Activated naive CD8-positive, alpha-beta T cell treated with anti-CD3 and anti-CD28 coated beads for 36 hours (primary cell): Measurements from ENCODE around the gene COX10. TPM values are rescaled to one million over a fixed set of nuclear protein-coding genes. Genes with fewer than 3 reads are reported as not detected.
"Not testable (repeated sequence)": the region's sequence is repeated elsewhere in the genome, so short reads cannot be mapped to it uniquely, and the experiment has no call there.

Experiments used
- DNase-seq: peaks from one replicate; pipeline ENCODE4 v3.0.0; 2021
- H3K27ac Mint-ChIP-seq: one replicate; pipeline ENCODE4 v1.8.0; 2022; ENCODE audit warnings: mild to moderate bottlenecking, moderate library complexity, mixed read lengths
- H3K27me3 Mint-ChIP-seq: one replicate; pipeline ENCODE4 v1.8.0; 2022; ENCODE audit warnings: mild to moderate bottlenecking, mixed read lengths
- H3K36me3 Mint-ChIP-seq: one replicate; pipeline ENCODE4 v1.8.0; 2021; ENCODE audit warnings: mild to moderate bottlenecking, mixed read lengths
- H3K4me1 Mint-ChIP-seq: one replicate; pipeline ENCODE4 v1.8.0; 2021; ENCODE audit warnings: mixed read lengths
- H3K4me3 Mint-ChIP-seq: one replicate; pipeline ENCODE4 v1.8.0; 2022; ENCODE audit warnings: mild to moderate bottlenecking, moderate library complexity, mixed read lengths
- H3K9me3 Mint-ChIP-seq: one replicate; pipeline ENCODE4 v1.8.0; 2022; ENCODE audit warnings: mixed read lengths
- total RNA-seq, 2 experiments: library from RNA; stranded (reverse); gene quantifications; one replicate each; pipeline ENCODE4 v1.2.3, GENCODE V29; 2021

Gene COX10
- 10 to 100 TPM; 29.6 to 29.7 TPM for total RNA-seq

DNA sequence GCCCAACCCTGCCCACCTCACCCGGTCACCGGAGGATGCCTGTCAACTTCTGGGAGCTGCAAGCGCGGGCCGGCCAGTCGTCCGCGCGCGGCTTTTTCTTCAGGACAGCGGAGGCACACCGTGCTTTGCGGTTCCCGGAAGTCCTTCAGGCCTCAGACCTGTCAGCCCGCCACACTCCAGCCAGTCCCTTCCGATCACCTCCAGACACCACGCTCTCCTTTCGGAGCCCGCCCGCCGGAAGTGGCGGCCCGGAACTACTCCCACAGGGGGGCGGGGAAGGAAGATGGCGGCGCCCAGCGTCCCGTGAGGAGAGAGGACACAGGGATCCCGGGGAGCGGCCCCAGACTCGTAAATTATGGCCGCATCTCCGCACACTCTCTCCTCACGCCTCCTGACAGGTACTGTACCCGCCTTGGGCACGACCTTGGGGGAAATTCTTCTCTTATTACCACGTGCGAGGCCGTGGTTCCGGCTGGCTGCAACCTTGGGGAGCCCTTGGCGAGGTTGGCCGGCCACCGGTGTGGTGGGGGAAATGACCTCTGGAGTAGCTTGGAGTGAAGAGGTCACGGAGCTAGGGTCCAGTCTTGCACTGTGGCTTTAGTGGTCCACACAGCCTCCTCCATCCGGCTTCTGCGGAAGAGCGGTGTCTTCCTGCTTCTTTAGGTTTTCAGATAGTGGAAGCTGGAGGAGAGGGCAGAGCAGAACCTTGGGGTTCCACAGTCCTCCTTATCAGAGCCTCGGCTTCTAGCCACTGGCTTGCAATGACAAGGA, at the start of gene COX10:
Gene COX10, plus strand, starts transcription at position 254 of the 771 bp plus-strand sequence. Its CDS starts 102 bp downstream, at position 356.
- peaks cover 37% of the 10 kb centered on the region for H3K4me1 Mint-ChIP-seq
- H3K36me3 Mint-ChIP-seq, result peaks cover 44% of the 10 kb centered on the region
- no peaks in the 10 kb centered on the region for H3K27me3 Mint-ChIP-seq
- peak within 1 kb of the TSS; percentile 95 for H3K27ac Mint-ChIP-seq
- H3K9me3 Mint-ChIP-seq, result peaks cover 3% of the 10 kb centered on the region
- H3K4me3 Mint-ChIP-seq, result peak within 1 kb of the TSS; percentile 95
- peak; percentile 87 for DNase-seq

DNA sequence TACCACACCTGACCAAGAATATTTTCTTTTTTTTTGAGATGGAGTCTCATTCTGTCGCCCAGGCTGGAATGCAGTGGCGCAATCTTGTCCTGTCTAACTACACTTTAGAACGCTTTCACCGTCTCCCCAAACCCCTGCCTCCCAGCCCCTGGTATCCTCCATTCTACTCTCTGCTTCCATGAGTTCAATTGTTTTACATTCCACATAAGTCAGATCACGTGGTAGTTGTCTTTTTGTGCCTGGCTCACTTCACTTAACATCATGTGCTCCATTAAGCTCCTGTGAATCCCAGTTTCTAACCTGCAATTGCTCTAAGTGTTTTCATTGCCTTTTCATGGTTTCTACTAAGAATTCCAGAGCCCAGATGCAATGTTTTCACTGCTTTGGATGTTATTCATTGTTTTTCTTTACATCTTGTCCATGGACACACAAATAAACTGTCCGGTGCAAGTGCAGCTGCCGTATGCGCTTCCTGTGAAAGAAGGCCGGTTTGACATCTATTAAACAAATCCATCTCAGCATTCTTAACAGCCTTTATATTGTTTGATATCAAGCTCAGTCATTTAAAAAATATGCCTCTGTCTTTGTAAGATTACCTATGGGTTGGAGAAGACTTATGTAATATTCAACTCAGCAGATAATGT, 47.5 kb upstream of the COX10 start:
- not testable (repeated sequence) for H3K4me1 Mint-ChIP-seq, H3K36me3 Mint-ChIP-seq, H3K9me3 Mint-ChIP-seq, DNase-seq, H3K27me3 Mint-ChIP-seq, H3K27ac Mint-ChIP-seq, H3K4me3 Mint-ChIP-seq

DNA sequence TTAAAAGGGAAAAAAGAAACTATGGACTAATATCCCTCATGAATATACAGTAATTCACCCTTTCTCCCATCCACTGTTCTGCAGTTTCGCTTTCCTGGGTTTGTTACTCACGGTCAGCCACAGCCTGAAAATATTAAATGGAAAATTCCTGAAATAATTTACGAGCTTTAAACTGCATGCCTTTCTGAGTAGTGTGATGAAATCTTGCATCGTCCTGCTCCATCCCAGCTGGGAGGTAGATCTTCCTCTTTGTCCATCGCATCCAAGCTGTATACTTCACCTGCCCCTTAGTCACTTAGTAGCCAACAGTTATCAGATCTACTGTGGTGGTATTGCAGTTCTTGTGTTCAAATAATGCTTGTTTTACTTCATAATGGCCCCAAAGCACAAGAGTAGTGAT, 39.5 kb upstream of the COX10 start:
- not testable (repeated sequence) for DNase-seq, H3K4me3 Mint-ChIP-seq, H3K27ac Mint-ChIP-seq, H3K9me3 Mint-ChIP-seq, H3K27me3 Mint-ChIP-seq, H3K4me1 Mint-ChIP-seq
- H3K36me3 Mint-ChIP-seq, result peaks cover 39% of the 10 kb centered on the region

GRCh38 chr17:14032234-14032633, 37.1 kb upstream of the COX10 start:
- Mint-ChIP-seq H3K36me3 (peaks cover 54% of the 10 kb centered on the region), H3K9me3 (peaks cover 8% of the 10 kb centered on the region), H3K27ac (no peak overlapping the region), H3K27me3 (no peaks in the 10 kb centered on the region), H3K4me1 (peaks cover 3% of the 10 kb centered on the region), H3K4me3 (no peak overlapping the region)
- no peak for DNase-seq

DNA sequence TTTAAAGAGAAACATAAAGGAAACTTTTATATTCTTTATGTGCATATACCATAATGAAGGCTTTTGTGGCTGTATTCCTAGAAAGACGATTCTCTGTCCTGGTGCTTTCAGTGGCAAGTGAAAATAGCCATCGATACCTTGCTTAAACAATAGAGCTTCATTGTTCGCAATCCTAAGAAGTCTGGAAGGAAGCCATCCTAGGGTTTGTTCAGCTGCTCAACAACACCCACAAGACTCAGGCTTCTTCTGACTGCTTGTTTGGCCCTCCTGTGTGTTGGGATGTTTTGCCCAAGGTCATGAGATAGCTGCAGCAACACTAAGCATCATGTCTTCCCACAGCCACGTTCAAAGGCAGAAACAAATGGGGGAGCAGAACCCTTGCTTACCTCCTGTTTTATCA, 36.1 kb upstream of the COX10 start:
- no peaks in the 10 kb centered on the region for H3K27me3 Mint-ChIP-seq
- H3K36me3 Mint-ChIP-seq, result peaks cover 57% of the 10 kb centered on the region
- H3K4me1 Mint-ChIP-seq, result peaks cover 8% of the 10 kb centered on the region
- H3K9me3 Mint-ChIP-seq, result peaks cover 8% of the 10 kb centered on the region
- no peak overlapping the region for H3K27ac Mint-ChIP-seq
- no peak overlapping the region for H3K4me3 Mint-ChIP-seq
- DNase-seq, result no peak

DNA sequence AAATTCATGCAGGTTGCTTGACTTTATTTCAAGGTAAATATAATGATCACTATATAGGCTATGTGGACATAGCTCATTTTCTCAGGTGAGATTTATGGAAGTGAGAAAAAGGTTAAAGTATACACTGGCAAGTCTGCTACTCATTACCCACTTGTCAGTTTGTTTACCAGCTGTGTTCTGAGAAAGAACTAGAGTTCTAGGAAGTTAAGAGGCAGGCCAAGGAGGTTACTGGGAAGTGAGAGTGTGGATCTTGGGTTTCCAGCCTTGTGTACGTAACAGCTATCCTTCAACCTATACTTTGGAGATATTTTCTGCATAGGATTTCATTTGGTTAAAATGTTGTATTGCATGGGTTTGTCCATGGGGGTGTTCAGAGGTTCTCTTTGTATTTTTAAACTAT, 31.9 kb upstream of the COX10 start:
- Mint-ChIP-seq H3K9me3 (peaks cover 5% of the 10 kb centered on the region), H3K4me3 (no peak overlapping the region), H3K36me3 (peaks cover 50% of the 10 kb centered on the region), H3K27ac (no peak overlapping the region), H3K4me1 (peaks cover 18% of the 10 kb centered on the region), H3K27me3 (no peaks in the 10 kb centered on the region)
- DNase-seq, result no peak

GRCh38 chr17:14038206-14038605, 31.1 kb upstream of the COX10 start:
- H3K4me1 Mint-ChIP-seq, result peaks cover 18% of the 10 kb centered on the region
- no peak overlapping the region for H3K27ac Mint-ChIP-seq
- peaks cover 46% of the 10 kb centered on the region for H3K36me3 Mint-ChIP-seq
- H3K9me3 Mint-ChIP-seq, result peaks cover 5% of the 10 kb centered on the region
- H3K27me3 Mint-ChIP-seq, result no peaks in the 10 kb centered on the region
- no peak overlapping the region for H3K4me3 Mint-ChIP-seq
- no peak for DNase-seq

- H3K9me3 Mint-ChIP-seq, result peaks cover 2% of the 10 kb centered on the region
- H3K27ac Mint-ChIP-seq, result no peak overlapping the region
- DNase-seq, result no peak
- H3K4me3 Mint-ChIP-seq, result no peak overlapping the region
- H3K4me1 Mint-ChIP-seq, result peaks cover 24% of the 10 kb centered on the region
- peaks cover 17% of the 10 kb centered on the region for H3K36me3 Mint-ChIP-seq
- no peaks in the 10 kb centered on the region for H3K27me3 Mint-ChIP-seq
Measured at GRCh38 chr17:14042411-14042810, 26.9 kb upstream of the COX10 start.

- H3K27me3 Mint-ChIP-seq, result no peaks in the 10 kb centered on the region
- peaks cover 13% of the 10 kb centered on the region for H3K4me1 Mint-ChIP-seq
- H3K9me3 Mint-ChIP-seq, result peaks cover 2% of the 10 kb centered on the region
- no peak for DNase-seq
- no peak overlapping the region for H3K4me3 Mint-ChIP-seq
- no peak overlapping the region for H3K27ac Mint-ChIP-seq
- H3K36me3 Mint-ChIP-seq, result peaks cover 13% of the 10 kb centered on the region
Measured at GRCh38 chr17:14044702-14045101, 24.6 kb upstream of the COX10 start.

GRCh38 chr17:14046978-14047377, 22.3 kb upstream of the COX10 start:
- H3K36me3 Mint-ChIP-seq, result peaks cover 20% of the 10 kb centered on the region
- H3K27ac Mint-ChIP-seq, result no peak overlapping the region
- no peak for DNase-seq
- no peak overlapping the region for H3K4me3 Mint-ChIP-seq
- H3K27me3 Mint-ChIP-seq, result no peaks in the 10 kb centered on the region
- peaks cover 1% of the 10 kb centered on the region for H3K9me3 Mint-ChIP-seq
- peaks cover 13% of the 10 kb centered on the region for H3K4me1 Mint-ChIP-seq

DNA sequence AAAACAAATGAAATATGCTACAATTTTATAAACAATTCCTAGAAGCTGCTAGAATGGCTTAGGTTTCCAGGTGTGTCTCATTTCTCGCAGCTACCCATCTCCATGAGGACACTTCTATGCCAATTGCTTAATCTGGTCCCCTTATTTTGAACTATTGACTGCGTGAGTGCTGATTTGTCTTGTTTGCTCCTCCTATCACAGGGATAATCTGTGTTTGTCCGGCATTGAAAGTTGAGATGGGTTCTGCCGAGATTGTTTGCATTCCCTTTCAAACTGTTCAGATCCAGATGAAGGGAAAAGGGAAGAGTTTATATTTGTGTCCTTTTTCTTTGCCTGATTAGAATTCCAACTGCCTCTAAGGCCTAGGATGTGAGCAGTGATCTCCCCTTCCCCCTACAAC, 21.7 kb upstream of the COX10 start:
- H3K36me3 Mint-ChIP-seq, result peaks cover 15% of the 10 kb centered on the region
- no peak overlapping the region for H3K4me3 Mint-ChIP-seq
- no peak for DNase-seq
- no peak overlapping the region for H3K27ac Mint-ChIP-seq
- H3K9me3 Mint-ChIP-seq, result no peaks in the 10 kb centered on the region
- H3K4me1 Mint-ChIP-seq, result peaks cover 8% of the 10 kb centered on the region
- H3K27me3 Mint-ChIP-seq, result no peaks in the 10 kb centered on the region

DNA sequence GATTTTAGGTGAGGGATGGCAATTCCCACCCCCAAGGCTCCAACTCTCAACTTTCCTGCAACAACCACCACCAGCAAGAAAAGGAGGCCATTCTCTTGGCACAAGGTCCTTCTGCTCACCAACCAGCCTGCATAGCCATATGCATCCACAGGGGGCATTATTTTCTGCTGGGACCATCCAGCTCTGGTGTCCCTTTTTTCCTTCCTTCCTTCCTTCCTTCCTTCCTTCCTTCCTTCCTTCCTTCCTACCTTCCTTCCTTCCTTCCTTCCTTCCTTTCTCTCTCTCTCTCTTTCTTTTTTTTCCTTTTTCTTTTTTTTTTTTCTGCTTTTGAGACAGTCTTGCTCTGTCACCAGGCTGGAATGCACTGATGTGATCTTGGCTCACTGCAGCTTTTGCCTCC, 21.1 kb upstream of the COX10 start:
- no peaks in the 10 kb centered on the region for H3K9me3 Mint-ChIP-seq
- no peaks in the 10 kb centered on the region for H3K27me3 Mint-ChIP-seq
- peaks cover 15% of the 10 kb centered on the region for H3K36me3 Mint-ChIP-seq
- DNase-seq, result no peak
- no peak overlapping the region for H3K27ac Mint-ChIP-seq
- H3K4me3 Mint-ChIP-seq, result no peak overlapping the region
- peaks cover 10% of the 10 kb centered on the region for H3K4me1 Mint-ChIP-seq

- Mint-ChIP-seq H3K4me1 (peaks cover 2% of the 10 kb centered on the region), H3K36me3 (peaks cover 18% of the 10 kb centered on the region), H3K27ac (no peak overlapping the region), H3K9me3 (no peaks in the 10 kb centered on the region), H3K27me3 (no peaks in the 10 kb centered on the region), H3K4me3 (no peak overlapping the region)
- DNase-seq, result no peak
Measured at GRCh38 chr17:14050616-14051015, 18.7 kb upstream of the COX10 start.

- DNase-seq, result no peak
- Mint-ChIP-seq H3K4me1 (peaks cover 2% of the 10 kb centered on the region), H3K27ac (no peak overlapping the region), H3K9me3 (no peaks in the 10 kb centered on the region), H3K4me3 (no peak overlapping the region), H3K36me3 (peaks cover 26% of the 10 kb centered on the region), H3K27me3 (no peaks in the 10 kb centered on the region)
Measured at GRCh38 chr17:14051692-14052091, 17.6 kb upstream of the COX10 start.

GRCh38 chr17:14052886-14053615, 16.3 kb upstream of the COX10 start:
- DNase-seq, result no peak
- H3K36me3 Mint-ChIP-seq, result peaks cover 35% of the 10 kb centered on the region
- H3K4me1 Mint-ChIP-seq, result peaks cover 2% of the 10 kb centered on the region
- H3K27ac Mint-ChIP-seq, result no peak overlapping the region
- no peaks in the 10 kb centered on the region for H3K27me3 Mint-ChIP-seq
- H3K4me3 Mint-ChIP-seq, result no peak overlapping the region
- peaks cover 5% of the 10 kb centered on the region for H3K9me3 Mint-ChIP-seq
